Osteoblast (primary cell): Measurements from ENCODE around the gene UMPS. TPM values are rescaled to one million over a fixed set of nuclear protein-coding genes. Genes with fewer than 3 reads are reported as not detected.

Experiments
- DNase-seq: peaks from one replicate; pipeline ENCODE4 v3.0.0; 2011; ENCODE audit warnings: low spot score, mixed read lengths; ENCODE audit not compliant: insufficient read length; ENCODE audit errors: missing footprints
- H2AFZ ChIP-seq: 2 replicates; pipeline ENCODE4 v1.6.0; 2011; ENCODE audit warnings: mild to moderate bottlenecking, low read length
- H3K27ac ChIP-seq: 2 replicates; pipeline ENCODE4 v1.5.1; 2011; ENCODE audit warnings: mild to moderate bottlenecking, low read depth, low read length, moderate library complexity
- H3K27me3 ChIP-seq: 2 replicates; pipeline ENCODE4 v1.6.0; 2012; ENCODE audit warnings: mild to moderate bottlenecking, control low read depth, inconsistent platforms, low read length, moderate library complexity; ENCODE audit not compliant: insufficient read depth
- H3K36me3 ChIP-seq: 2 replicates; pipeline ENCODE4 v1.5.1; 2011; ENCODE audit warnings: mild to moderate bottlenecking, low read length, control low read depth, moderate library complexity; ENCODE audit not compliant: insufficient read depth
- H3K4me1 ChIP-seq: 2 replicates; pipeline ENCODE4 v1.5.1; 2011; ENCODE audit warnings: mild to moderate bottlenecking, low read length, control low read depth, moderate library complexity; ENCODE audit not compliant: insufficient read depth
- H3K4me2 ChIP-seq: 2 replicates; pipeline ENCODE4 v1.6.0; 2011; ENCODE audit warnings: mild to moderate bottlenecking, low read length; ENCODE audit not compliant: insufficient read depth
- H3K4me3 ChIP-seq: fragments of 200-600 bp; sonication (generic); 3 replicates; pipeline ENCODE4 v1.5.1; 2012; ENCODE audit warnings: mild to moderate bottlenecking, low read length, inconsistent platforms; ENCODE audit not compliant: insufficient read depth
- H3K79me2 ChIP-seq: 2 replicates; pipeline ENCODE4 v1.6.0; 2012; ENCODE audit warnings: mild to moderate bottlenecking, low read length, control low read depth, inconsistent platforms; ENCODE audit not compliant: insufficient read depth
- H3K9me3 ChIP-seq: 2 replicates; pipeline ENCODE4 v1.5.1; 2011; ENCODE audit warnings: low read depth, low read length, control low read depth
- H4K20me1 ChIP-seq: 2 replicates; pipeline ENCODE4 v1.6.0; 2012; ENCODE audit warnings: mild to moderate bottlenecking, low read length, control low read depth; ENCODE audit not compliant: insufficient read depth
- CTCF ChIP-seq: IDR thresholded peaks from 2 replicates; pipeline ENCODE4 v1.5.1; 2011; ENCODE audit warnings: mild to moderate bottlenecking, low read depth, low read length, moderate library complexity; ENCODE audit errors: extremely low read depth
- total RNA-seq: library from RNA; depleted of rRNA; stranded (reverse); fragments of >200 nt; gene quantifications from 2 replicates; pipeline ENCODE4 v1.2.3, GENCODE V29; 2012

Gene UMPS
- total RNA-seq, result 19.5 and 21.8 TPM in 2 replicates

- H2AFZ ChIP-seq, result peak within 1 kb of the TSS; percentile 99
- peak; percentile 93 for DNase-seq
- H3K4me3 ChIP-seq, result peak within 1 kb of the TSS; percentile 94
- H3K9me3 ChIP-seq, result no peaks in the 10 kb centered on the region
- no peaks in the 10 kb centered on the region for H3K36me3 ChIP-seq
- H3K4me1 ChIP-seq, result peaks cover 23% of the 10 kb centered on the region
- TF ChIP-seq CTCF, result no peak
- H4K20me1 ChIP-seq, result no peaks in the 10 kb centered on the region
- H3K4me2 ChIP-seq, result peak within 1 kb of the TSS; percentile 89
- H3K27me3 ChIP-seq, result peaks cover 8% of the 10 kb centered on the region
- peaks cover 40% of the 10 kb centered on the region for H3K79me2 ChIP-seq
- H3K27ac ChIP-seq, result peak within 1 kb of the TSS; percentile 92
Observed at GRCh38 chr3:124730129-124730940, at the start of gene UMPS. Gene UMPS, plus strand, starts transcription at chr3:124730452. Its CDS starts 20 bp downstream, at chr3:124730472.

GRCh38 chr3:124680521-124680920 lies 49.7 kb upstream of the UMPS start:
- H3K4me3 ChIP-seq, result no peak overlapping the region
- no peak overlapping the region for H3K27ac ChIP-seq
- no peak overlapping the region for H3K4me2 ChIP-seq
- H2AFZ ChIP-seq, result no peak overlapping the region
- no peaks in the 10 kb centered on the region for H3K79me2 ChIP-seq
- H4K20me1 ChIP-seq, result no peaks in the 10 kb centered on the region
- no peak for DNase-seq
- no peaks in the 10 kb centered on the region for H3K27me3 ChIP-seq
- H3K9me3 ChIP-seq, result no peaks in the 10 kb centered on the region
- no peak for TF ChIP-seq CTCF
- no peaks in the 10 kb centered on the region for H3K36me3 ChIP-seq
- peaks cover 26% of the 10 kb centered on the region for H3K4me1 ChIP-seq

GRCh38 chr3:124682263-124682662 lies 48.0 kb upstream of the UMPS start:
- Histone ChIP-seq H2AFZ (no peak overlapping the region), H3K27me3 (no peaks in the 10 kb centered on the region), H3K4me1 (peaks cover 21% of the 10 kb centered on the region), H3K27ac (no peak overlapping the region), H3K4me3 (no peak overlapping the region), H3K36me3 (no peaks in the 10 kb centered on the region), H3K9me3 (no peaks in the 10 kb centered on the region), H3K4me2 (no peak overlapping the region), H3K79me2 (no peaks in the 10 kb centered on the region), H4K20me1 (no peaks in the 10 kb centered on the region)
- TF ChIP-seq CTCF, result no peak
- DNase-seq, result no peak

- H3K4me3 ChIP-seq, result no peak overlapping the region
- H3K4me2 ChIP-seq, result no peak overlapping the region
- no peaks in the 10 kb centered on the region for H4K20me1 ChIP-seq
- H3K36me3 ChIP-seq, result no peaks in the 10 kb centered on the region
- H3K27ac ChIP-seq, result no peak overlapping the region
- no peaks in the 10 kb centered on the region for H3K9me3 ChIP-seq
- DNase-seq, result no peak
- no peaks in the 10 kb centered on the region for H3K27me3 ChIP-seq
- peaks cover 21% of the 10 kb centered on the region for H3K4me1 ChIP-seq
- TF ChIP-seq CTCF, result no peak
- H2AFZ ChIP-seq, result no peak overlapping the region
- no peaks in the 10 kb centered on the region for H3K79me2 ChIP-seq
Observed at GRCh38 chr3:124684459-124684858, 45.8 kb upstream of the UMPS start.
